GM12873 (cell line): Measurements from ENCODE around the gene BBS5.
A peak's percentile ranks its signal among the peaks of the same experiment; 100 is the strongest.

Experiments
- CTCF ChIP-seq: IDR thresholded peaks from 2 replicates; pipeline ENCODE4 v1.5.1; 2012; ENCODE audit warnings: low read depth, mild to moderate bottlenecking, moderate library complexity, low read length, control low read depth; ENCODE audit not compliant: insufficient read depth; ENCODE audit errors: missing control alignments

BBS5 gene

GRCh38 chr2:169479257-169480078 is at the start of gene BBS5:
Gene BBS5 (plus strand): TSS chr2:169479494. CDS start chr2:169479554, 60 bp downstream.
- TF ChIP-seq CTCF: peak; percentile 69

GRCh38 chr2:169438466-169439072 is 40.7 kb upstream of the BBS5 start:
- TF ChIP-seq CTCF: no peak

GRCh38 chr2:169439900-169440299 is 39.4 kb upstream of the BBS5 start:
- no peak for TF ChIP-seq CTCF

GRCh38 chr2:169446452-169446851 is 32.8 kb upstream of the BBS5 start:
- TF ChIP-seq CTCF: no peak

- TF ChIP-seq CTCF: no peak
Observed at GRCh38 chr2:169448316-169448715, 31.0 kb upstream of the BBS5 start.

- no peak for TF ChIP-seq CTCF
Observed at GRCh38 chr2:169448865-169449264, 30.4 kb upstream of the BBS5 start.

GRCh38 chr2:169452080-169452479 is 27.2 kb upstream of the BBS5 start:
- TF ChIP-seq CTCF: peak; percentile 41
